ENCODE measurements around the gene ARL15.

Gene ARL15

GRCh38 chr5:54278036-54278830, 32.1 kb downstream of the ARL15 start:
- no peak for DNase-seq (ENCODE audit: low read depth in 1 of 2, low spot score in 1 of 2)
- no peak for TF ChIP-seq POLR2AphosphoS5 (IDR thresholded peaks at IDR 0.05; ENCODE audit: low read depth)
- no peak for TF ChIP-seq SPI1 (IDR thresholded peaks at IDR 0.05; ENCODE audit: borderline replicate concordance, low read depth)
- TF ChIP-seq, protein P1, sequence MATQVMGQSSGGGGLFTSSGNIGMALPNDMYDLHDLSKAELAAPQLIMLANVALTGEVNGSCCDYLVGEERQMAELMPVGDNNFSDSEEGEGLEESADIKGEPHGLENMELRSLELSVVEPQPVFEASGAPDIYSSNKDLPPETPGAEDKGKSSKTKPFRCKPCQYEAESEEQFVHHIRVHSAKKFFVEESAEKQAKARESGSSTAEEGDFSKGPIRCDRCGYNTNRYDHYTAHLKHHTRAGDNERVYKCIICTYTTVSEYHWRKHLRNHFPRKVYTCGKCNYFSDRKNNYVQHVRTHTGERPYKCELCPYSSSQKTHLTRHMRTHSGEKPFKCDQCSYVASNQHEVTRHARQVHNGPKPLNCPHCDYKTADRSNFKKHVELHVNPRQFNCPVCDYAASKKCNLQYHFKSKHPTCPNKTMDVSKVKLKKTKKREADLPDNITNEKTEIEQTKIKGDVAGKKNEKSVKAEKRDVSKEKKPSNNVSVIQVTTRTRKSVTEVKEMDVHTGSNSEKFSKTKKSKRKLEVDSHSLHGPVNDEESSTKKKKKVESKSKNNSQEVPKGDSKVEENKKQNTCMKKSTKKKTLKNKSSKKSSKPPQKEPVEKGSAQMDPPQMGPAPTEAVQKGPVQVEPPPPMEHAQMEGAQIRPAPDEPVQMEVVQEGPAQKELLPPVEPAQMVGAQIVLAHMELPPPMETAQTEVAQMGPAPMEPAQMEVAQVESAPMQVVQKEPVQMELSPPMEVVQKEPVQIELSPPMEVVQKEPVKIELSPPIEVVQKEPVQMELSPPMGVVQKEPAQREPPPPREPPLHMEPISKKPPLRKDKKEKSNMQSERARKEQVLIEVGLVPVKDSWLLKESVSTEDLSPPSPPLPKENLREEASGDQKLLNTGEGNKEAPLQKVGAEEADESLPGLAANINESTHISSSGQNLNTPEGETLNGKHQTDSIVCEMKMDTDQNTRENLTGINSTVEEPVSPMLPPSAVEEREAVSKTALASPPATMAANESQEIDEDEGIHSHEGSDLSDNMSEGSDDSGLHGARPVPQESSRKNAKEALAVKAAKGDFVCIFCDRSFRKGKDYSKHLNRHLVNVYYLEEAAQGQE (IDR thresholded peaks at IDR 0.05; ENCODE audit: insufficient replicate concordance, low read depth), result no peak
- TF ChIP-seq GABPA (IDR thresholded peaks at IDR 0.05; ENCODE audit: low read depth), result no peak
- no peak for TF ChIP-seq CTCF (IDR thresholded peaks at IDR 0.05; ENCODE audit: insufficient read depth, low read length)
- Histone ChIP-seq H3K27ac (replicated peaks) (no peak overlapping the region), H3K4me3 (replicated peaks; ENCODE audit: insufficient read depth, low read length) (no peak overlapping the region), H3K27me3 (ENCODE audit: insufficient read depth, poor library complexity, severe bottlenecking) (no peaks in the 10 kb centered on the region)

DNA sequence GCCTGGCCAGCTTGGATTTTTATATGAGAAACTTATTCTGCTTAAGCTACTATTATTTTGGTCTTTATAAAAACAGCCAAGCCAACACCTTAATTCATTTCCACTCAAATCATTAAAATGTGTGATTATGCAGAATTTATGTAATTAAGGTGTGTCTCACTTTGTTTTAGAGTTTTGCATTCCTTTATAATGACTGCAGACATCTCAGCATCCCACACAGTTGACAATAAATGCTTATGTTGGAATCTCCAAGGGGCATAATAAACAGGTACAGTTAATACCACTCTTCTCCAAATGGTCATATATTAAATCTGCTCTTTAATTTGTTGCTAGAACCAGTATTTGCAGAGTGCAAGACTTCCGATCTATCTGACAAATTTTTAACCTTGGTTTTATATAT, 34.3 kb downstream of the ARL15 start:
- DNase-seq (ENCODE audit: low read depth in 1 of 2, low spot score in 1 of 2), result no peak
- TF ChIP-seq CTCF (IDR thresholded peaks at IDR 0.05; ENCODE audit: insufficient read depth, low read length), result no peak
- TF ChIP-seq GABPA (IDR thresholded peaks at IDR 0.05; ENCODE audit: low read depth), result no peak
- TF ChIP-seq POLR2AphosphoS5 (IDR thresholded peaks at IDR 0.05; ENCODE audit: low read depth), result no peak
- no peak for TF ChIP-seq SPI1 (IDR thresholded peaks at IDR 0.05; ENCODE audit: borderline replicate concordance, low read depth)
- TF ChIP-seq, protein P1 (IDR thresholded peaks at IDR 0.05; ENCODE audit: insufficient replicate concordance, low read depth), result no peak
- Histone ChIP-seq H3K27ac (replicated peaks) (no peak overlapping the region), H3K27me3 (ENCODE audit: insufficient read depth, poor library complexity, severe bottlenecking) (no peaks in the 10 kb centered on the region), H3K4me3 (replicated peaks; ENCODE audit: insufficient read depth, low read length) (no peak overlapping the region)

DNA sequence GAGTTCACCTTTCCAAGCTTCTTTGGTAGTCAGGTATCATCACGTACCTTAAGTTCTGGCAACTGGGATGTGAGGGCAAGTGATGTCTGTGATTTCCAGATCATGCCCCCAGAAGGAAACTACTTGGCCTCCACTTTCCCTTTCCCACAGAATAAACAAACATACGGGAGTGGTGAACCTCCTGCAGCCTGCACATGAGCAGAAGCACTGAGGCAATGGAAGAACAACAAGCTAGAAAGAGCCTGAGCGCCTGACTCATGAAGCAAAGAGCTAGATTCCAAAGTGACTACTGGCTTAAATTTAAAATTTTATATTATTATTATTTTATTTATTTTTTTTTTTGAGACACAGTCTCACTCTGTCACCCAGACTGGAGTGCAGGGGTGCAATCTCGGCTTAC, 35.0 kb downstream of the ARL15 start:
- H3K4me3 ChIP-seq (replicated peaks; ENCODE audit: insufficient read depth, low read length), result no peak overlapping the region
- H3K27ac ChIP-seq (replicated peaks), result no peak overlapping the region
- no peaks in the 10 kb centered on the region for H3K27me3 ChIP-seq (ENCODE audit: insufficient read depth, poor library complexity, severe bottlenecking)
- no peak for DNase-seq (ENCODE audit: low read depth in 1 of 2, low spot score in 1 of 2)
- TF ChIP-seq CTCF (IDR thresholded peaks at IDR 0.05; ENCODE audit: insufficient read depth, low read length) (no peak), SPI1 (IDR thresholded peaks at IDR 0.05; ENCODE audit: borderline replicate concordance, low read depth) (no peak), GABPA (IDR thresholded peaks at IDR 0.05; ENCODE audit: low read depth) (no peak), POLR2AphosphoS5 (IDR thresholded peaks at IDR 0.05; ENCODE audit: low read depth) (no peak)
- TF ChIP-seq, protein P1 (IDR thresholded peaks at IDR 0.05; ENCODE audit: insufficient replicate concordance, low read depth), result no peak
